Thoracic aorta (tissue), 2 donors: Measurements from ENCODE around the gene CPT1A. TPM values are rescaled to one million over a fixed set of nuclear protein-coding genes. Genes with fewer than 3 reads are reported as not detected.
A peak's percentile ranks its signal among the peaks of the same experiment; 100 is the strongest.

Experiments
- ATAC-seq: fragments of 150-250 bp; one replicate; pipeline ENCODE4 v1.8.0; 2017; ENCODE audit warnings: low read depth; ENCODE audit not compliant: insufficient number of reproducible peaks, low FRiP score
- DNase-seq: peaks from one replicate; pipeline ENCODE4 v3.0.0-alpha.2; 2020; ENCODE audit warnings: low spot score
- H3K27ac ChIP-seq, 2 donors: fragments of 200-600 bp; sonication (generic); 1 replicate in 1 of 2; 2 replicates in 1 of 2; pipeline ENCODE4 v1.5.1; 2016; ENCODE audit warnings: mild to moderate bottlenecking in 2 of 2, moderate library complexity in 2 of 2
- H3K27me3 ChIP-seq: fragments of 200-600 bp; sonication (generic); replicated peaks from 2 replicates; pipeline ENCODE4 v1.6.0; 2016; ENCODE audit warnings: mild to moderate bottlenecking; ENCODE audit not compliant: insufficient read depth
- H3K36me3 ChIP-seq: fragments of 200-600 bp; sonication (generic); one replicate; pipeline ENCODE4 v1.5.1; 2016
- H3K4me1 ChIP-seq, 2 donors: fragments of 200-600 bp; sonication (generic); 1 replicate in 1 of 2; 2 replicates in 1 of 2; pipeline versions ENCODE4 v1.5.1 to v1.6.0; 2016; ENCODE audit warnings: low read depth in 2 of 2, mild to moderate bottlenecking in 1 of 2; ENCODE audit not compliant: control insufficient read depth in 1 of 2
- H3K4me3 ChIP-seq: fragments of 200-600 bp; sonication (generic); 2 replicates; pipeline ENCODE4 v1.5.1; 2016; ENCODE audit warnings: mild to moderate bottlenecking
- H3K9me3 ChIP-seq: fragments of 200-600 bp; sonication (generic); 2 replicates; pipeline ENCODE4 v1.5.1; 2016
- CTCF ChIP-seq: fragments of 200-600 bp; sonication (generic); IDR thresholded peaks from one replicate; pipeline ENCODE4 v1.5.1; 2019; ENCODE audit warnings: antibody characterized with exemption
- total RNA-seq, 2 donors: library from RNA; depleted of rRNA; stranded (reverse); fragments of >200 nt; gene quantifications; one replicate each; pipeline versions ENCODE4 v1.1.0 to v1.2.3, GENCODE V29; 2016

The CPT1A gene
- total RNA-seq, 2 donors from 2014 or later, result 61.1 to 75.3 TPM

GRCh38 chr11:68868221-68868835 lies 26.6 kb upstream of the CPT1A start:
- DNase-seq (no peak), ATAC-seq (no peak)
- no peak for TF ChIP-seq CTCF
- no peak overlapping the region for H3K4me3 ChIP-seq
- H3K36me3 ChIP-seq, result no peaks in the 10 kb centered on the region
- no peak overlapping the region for H3K27ac ChIP-seq
- H3K27me3 ChIP-seq, result no peaks in the 10 kb centered on the region
- H3K9me3 ChIP-seq, result no peaks in the 10 kb centered on the region
- H3K4me1 ChIP-seq, result peaks cover 21 to 52% of the 10 kb centered on the region in 2 donors

DNA sequence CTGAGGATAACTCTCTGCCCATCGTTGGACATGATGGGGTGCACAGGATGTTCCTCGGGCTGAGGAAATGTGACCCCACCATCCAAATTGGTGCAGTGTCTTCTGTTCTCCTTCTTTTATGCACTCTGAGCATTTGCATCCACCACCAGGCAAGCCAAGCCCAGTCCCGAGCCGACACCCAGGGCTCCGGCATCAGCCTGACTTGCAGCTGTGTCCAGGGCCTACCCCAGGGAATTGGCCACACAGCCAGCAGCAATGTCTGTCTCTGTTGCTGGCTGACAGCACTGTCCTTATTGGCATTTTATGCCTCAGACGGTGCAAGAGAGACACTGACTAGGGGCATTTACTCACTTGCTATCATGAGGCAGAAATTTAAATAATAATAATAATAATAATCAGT lies 25.4 kb upstream of the CPT1A start:
- Histone ChIP-seq H3K4me3 (no peak overlapping the region), H3K27me3 (no peaks in the 10 kb centered on the region), H3K9me3 (no peaks in the 10 kb centered on the region), H3K27ac (no peak overlapping the region), H3K36me3 (no peaks in the 10 kb centered on the region), H3K4me1 (peaks cover 18 to 41% of the 10 kb centered on the region in 2 donors)
- no peak for TF ChIP-seq CTCF
- ATAC-seq (no peak), DNase-seq (no peak)

- Histone ChIP-seq H3K27me3 (no peaks in the 10 kb centered on the region), H3K27ac (no peak overlapping the region), H3K36me3 (no peaks in the 10 kb centered on the region), H3K4me3 (no peak overlapping the region), H3K4me1 (peaks cover 0 to 23% of the 10 kb centered on the region in 2 donors), H3K9me3 (no peaks in the 10 kb centered on the region)
- TF ChIP-seq CTCF, result no peak
- no peak for ATAC-seq
- DNase-seq, result no peak
Observed at GRCh38 chr11:68865241-68865640, 23.5 kb upstream of the CPT1A start.

DNA sequence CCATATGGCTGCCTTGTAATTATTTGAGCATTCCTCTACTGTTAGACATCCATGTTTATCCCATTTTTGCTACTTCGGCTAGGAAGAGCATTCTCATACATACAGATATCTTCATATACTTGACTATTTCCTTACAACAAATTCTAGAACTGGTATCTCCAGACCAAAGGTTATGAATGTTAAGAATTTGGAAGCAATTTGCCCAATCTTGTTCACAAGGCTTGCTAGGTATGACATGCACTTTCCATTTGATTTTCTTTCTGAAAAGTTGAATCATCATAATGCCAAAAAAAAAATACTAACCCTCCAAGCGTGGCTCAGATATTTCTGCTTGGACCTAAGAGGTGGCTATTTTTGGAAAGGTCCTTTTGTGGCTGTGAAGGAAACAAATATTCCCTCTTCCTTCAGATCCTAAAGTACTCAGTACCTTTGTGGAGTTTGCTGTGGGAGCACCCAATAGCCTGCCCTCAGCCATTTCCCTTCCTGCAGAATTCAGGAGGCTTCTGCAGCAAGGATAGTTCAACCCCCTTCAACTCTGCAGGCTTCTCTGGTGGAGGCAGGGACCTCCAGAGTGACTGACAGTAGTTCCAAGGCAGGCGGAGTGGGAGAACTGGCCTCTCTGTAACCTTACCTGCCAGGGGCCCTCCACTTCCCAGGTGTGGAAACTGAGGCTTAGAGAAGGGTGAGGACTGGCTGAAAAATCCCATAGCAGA lies 22.0 kb upstream of the CPT1A start:
- peak; percentile 39 for ATAC-seq
- no peak for DNase-seq
- Histone ChIP-seq H3K4me3 (no peak overlapping the region), H3K27me3 (no peaks in the 10 kb centered on the region), H3K36me3 (no peaks in the 10 kb centered on the region), H3K9me3 (no peaks in the 10 kb centered on the region), H3K4me1 (peaks cover 0 to 15% of the 10 kb centered on the region in 2 donors), H3K27ac (peak overlapping the region in 1 of 2 donors; percentile 57)
- no peak for TF ChIP-seq CTCF

GRCh38 chr11:68862421-68862820 lies 20.7 kb upstream of the CPT1A start:
- DNase-seq, result no peak
- no peaks in the 10 kb centered on the region for H3K36me3 ChIP-seq
- H3K27ac ChIP-seq, result no peak overlapping the region

More at GRCh38 chr11:68862421-68862820, 20.7 kb upstream of the CPT1A start:
- Histone ChIP-seq H3K9me3 (no peaks in the 10 kb centered on the region), H3K4me1 (peaks cover 0 to 6% of the 10 kb centered on the region in 2 donors), H3K4me3 (no peak overlapping the region), H3K27me3 (no peaks in the 10 kb centered on the region)
- no peak for ATAC-seq
- TF ChIP-seq CTCF, result no peak
